GM06990 (cell line): ENCODE measurements around the gene CSNK1G2.

Experiments used
- DNase-seq: peaks from one replicate; pipeline ENCODE4 v3.0.0-alpha.2; 2011; ENCODE audit not compliant: insufficient read length; ENCODE audit errors: extremely low read depth
- H3K27me3 ChIP-seq: replicated peaks from 2 replicates; pipeline ENCODE4 v1.6.0; 2011; ENCODE audit warnings: low read length; ENCODE audit not compliant: control insufficient read depth, insufficient read depth
- H3K36me3 ChIP-seq: 2 replicates; pipeline ENCODE4 v1.5.1; 2011; ENCODE audit warnings: low read length; ENCODE audit not compliant: control insufficient read depth, insufficient read depth
- H3K4me3 ChIP-seq: replicated peaks from 2 replicates; pipeline ENCODE4 v1.5.1; 2011; ENCODE audit warnings: low read depth, mild to moderate bottlenecking, control low read depth, low read length
- CTCF ChIP-seq: IDR thresholded peaks from 2 replicates; pipeline ENCODE4 v1.5.1; 2011; ENCODE audit warnings: low read length, control low read depth, mild to moderate bottlenecking, inconsistent platforms; ENCODE audit not compliant: insufficient read depth, poor library complexity, severe bottlenecking

CSNK1G2 gene

GRCh38 chr19:1945899-1946298 is 4.9 kb downstream of the CSNK1G2 start:
- H3K36me3 ChIP-seq, result peaks cover 3% of the 10 kb centered on the region
- no peaks in the 10 kb centered on the region for H3K27me3 ChIP-seq
- H3K4me3 ChIP-seq, result no peak overlapping the region
- peak; percentile 49 for TF ChIP-seq CTCF
- peak; percentile 15 for DNase-seq

GRCh38 chr19:1947651-1948209 is 6.8 kb downstream of the CSNK1G2 start:
- no peak overlapping the region for H3K4me3 ChIP-seq
- peak; percentile 13 for DNase-seq
- H3K27me3 ChIP-seq, result no peaks in the 10 kb centered on the region
- peaks cover 8% of the 10 kb centered on the region for H3K36me3 ChIP-seq
- TF ChIP-seq CTCF, result no peak

GRCh38 chr19:1949304-1950101 is 8.5 kb downstream of the CSNK1G2 start:
- Histone ChIP-seq H3K27me3 (no peaks in the 10 kb centered on the region), H3K36me3 (peaks cover 15% of the 10 kb centered on the region), H3K4me3 (no peak overlapping the region)
- peak; percentile 9 for DNase-seq
- no peak for TF ChIP-seq CTCF

GRCh38 chr19:1950640-1951039 is 9.7 kb downstream of the CSNK1G2 start:
- no peak for DNase-seq
- no peaks in the 10 kb centered on the region for H3K27me3 ChIP-seq
- H3K36me3 ChIP-seq, result peaks cover 15% of the 10 kb centered on the region
- H3K4me3 ChIP-seq, result no peak overlapping the region
- no peak for TF ChIP-seq CTCF

- DNase-seq, result no peak
- no peaks in the 10 kb centered on the region for H3K27me3 ChIP-seq
- peaks cover 19% of the 10 kb centered on the region for H3K36me3 ChIP-seq
- H3K4me3 ChIP-seq, result no peak overlapping the region
- TF ChIP-seq CTCF, result no peak
These were observed 11.7 kb downstream of the CSNK1G2 start for GRCh38 chr19:1952635-1953034.
